HG03460 (cell line): ENCODE results near the gene NPAS2.

Source experiments
- ATAC-seq: cut with Tn5 transposase; IDR thresholded peaks from one replicate; pipeline ENCODE4 v1.9.1; 2021; ENCODE audit not compliant: unreplicated experiment

Gene NPAS2

GRCh38 chr2:100821255-100821910 lies 1.4 kb downstream of the NPAS2 start:
- no peak for ATAC-seq

GRCh38 chr2:100821911-100822265 lies 1.9 kb downstream of the NPAS2 start:
- ATAC-seq, result no peak

- no peak for ATAC-seq
Observed at GRCh38 chr2:100822587-100823248, 2.8 kb downstream of the NPAS2 start.

- no peak for ATAC-seq
Observed at GRCh38 chr2:100823665-100824438, 3.9 kb downstream of the NPAS2 start.

GRCh38 chr2:100824842-100825241 lies 4.9 kb downstream of the NPAS2 start:
- no peak for ATAC-seq

GRCh38 chr2:100826494-100826893 lies 6.6 kb downstream of the NPAS2 start:
- ATAC-seq, result no peak

GRCh38 chr2:100831158-100831750 lies 11.3 kb downstream of the NPAS2 start:
- no peak for ATAC-seq

GRCh38 chr2:100831831-100832230 lies 11.9 kb downstream of the NPAS2 start:
- no peak for ATAC-seq

- no peak for ATAC-seq
Observed at GRCh38 chr2:100832885-100833284, 12.9 kb downstream of the NPAS2 start.

GRCh38 chr2:100833331-100833730 lies 13.4 kb downstream of the NPAS2 start:
- no peak for ATAC-seq

GRCh38 chr2:100834221-100834620 lies 14.3 kb downstream of the NPAS2 start:
- ATAC-seq, result no peak

GRCh38 chr2:100835006-100835659 lies 15.2 kb downstream of the NPAS2 start:
- ATAC-seq, result no peak

- ATAC-seq, result no peak
Observed at GRCh38 chr2:100840519-100840918, 20.6 kb downstream of the NPAS2 start.

GRCh38 chr2:100842241-100842922 lies 22.4 kb downstream of the NPAS2 start:
- ATAC-seq, result no peak

GRCh38 chr2:100844514-100844913 lies 24.6 kb downstream of the NPAS2 start:
- ATAC-seq, result no peak

- ATAC-seq, result no peak
Observed at GRCh38 chr2:100845141-100845991, 25.4 kb downstream of the NPAS2 start.

GRCh38 chr2:100846716-100847115 lies 26.8 kb downstream of the NPAS2 start:
- ATAC-seq, result no peak

GRCh38 chr2:100852447-100852846 lies 32.5 kb downstream of the NPAS2 start:
- ATAC-seq, result no peak

- no peak for ATAC-seq
Observed at GRCh38 chr2:100852999-100853908, 33.3 kb downstream of the NPAS2 start.
